ENCODE results near the gene DCAF5.

DNA sequence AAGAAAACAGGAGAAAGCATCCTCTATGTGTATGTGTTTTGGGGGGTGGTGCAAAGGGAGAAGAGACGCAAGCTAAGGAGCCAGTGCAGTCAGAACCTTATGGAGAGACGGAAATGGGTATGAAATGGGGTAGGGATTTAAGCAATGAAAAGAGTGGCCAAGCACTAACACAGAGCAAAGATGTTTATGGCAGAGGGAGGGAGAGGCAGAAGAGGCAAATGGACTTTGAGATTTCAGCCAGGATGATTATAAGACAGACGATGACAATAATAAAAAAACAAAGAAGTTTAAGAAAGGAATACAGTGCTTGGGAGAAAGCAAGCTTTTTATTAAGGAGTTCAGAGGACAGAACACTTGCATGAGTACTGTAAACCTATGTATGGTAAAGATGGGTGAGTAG, 44.6 kb downstream of the DCAF5 start:
- TF ChIP-seq, protein P1, sequence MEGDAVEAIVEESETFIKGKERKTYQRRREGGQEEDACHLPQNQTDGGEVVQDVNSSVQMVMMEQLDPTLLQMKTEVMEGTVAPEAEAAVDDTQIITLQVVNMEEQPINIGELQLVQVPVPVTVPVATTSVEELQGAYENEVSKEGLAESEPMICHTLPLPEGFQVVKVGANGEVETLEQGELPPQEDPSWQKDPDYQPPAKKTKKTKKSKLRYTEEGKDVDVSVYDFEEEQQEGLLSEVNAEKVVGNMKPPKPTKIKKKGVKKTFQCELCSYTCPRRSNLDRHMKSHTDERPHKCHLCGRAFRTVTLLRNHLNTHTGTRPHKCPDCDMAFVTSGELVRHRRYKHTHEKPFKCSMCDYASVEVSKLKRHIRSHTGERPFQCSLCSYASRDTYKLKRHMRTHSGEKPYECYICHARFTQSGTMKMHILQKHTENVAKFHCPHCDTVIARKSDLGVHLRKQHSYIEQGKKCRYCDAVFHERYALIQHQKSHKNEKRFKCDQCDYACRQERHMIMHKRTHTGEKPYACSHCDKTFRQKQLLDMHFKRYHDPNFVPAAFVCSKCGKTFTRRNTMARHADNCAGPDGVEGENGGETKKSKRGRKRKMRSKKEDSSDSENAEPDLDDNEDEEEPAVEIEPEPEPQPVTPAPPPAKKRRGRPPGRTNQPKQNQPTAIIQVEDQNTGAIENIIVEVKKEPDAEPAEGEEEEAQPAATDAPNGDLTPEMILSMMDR (IDR thresholded peaks at IDR 0.05): no peak
- no peak for TF ChIP-seq EZH2 (IDR thresholded peaks at IDR 0.05; ENCODE audit: borderline replicate concordance, insufficient read depth, low read depth, low read length, poor library complexity, severe bottlenecking)

All from B cell (primary cell).